Vagina (tissue), 2 donors: Measurements from ENCODE around the gene PPHLN1. TPM values are rescaled to one million over a fixed set of nuclear protein-coding genes. Genes with fewer than 3 reads are reported as not detected.

Experiments used
- DNase-seq, 2 donors: peaks; one replicate each; pipeline ENCODE4 v3.0.0-alpha.2; 2017; ENCODE audit errors: extremely low spot score in 2 of 2
- H3K27ac ChIP-seq: fragments of 200-600 bp; sonication (generic); one replicate; pipeline ENCODE4 v1.5.1; 2019
- H3K27me3 ChIP-seq: fragments of 200-600 bp; sonication (generic); one replicate; pipeline ENCODE4 v1.5.1; 2019
- H3K36me3 ChIP-seq, 2 donors: fragments of 200-600 bp; sonication (generic); one replicate each; pipeline ENCODE4 v1.5.1; 2017 to 2019
- H3K4me1 ChIP-seq: fragments of 200-600 bp; sonication (generic); one replicate; pipeline ENCODE4 v1.5.1; 2019
- H3K4me3 ChIP-seq, 2 donors: fragments of 200-600 bp; sonication (generic); 1 replicate in 1 of 2; 2 replicates in 1 of 2; pipeline ENCODE4 v1.5.1; 2016 to 2019
- H3K9me3 ChIP-seq: fragments of 200-600 bp; sonication (generic); one replicate; pipeline ENCODE4 v1.5.1; 2019
- POLR2A ChIP-seq, 2 donors: fragments of 450-650 bp; IDR thresholded peaks; one replicate each; pipeline ENCODE4 v1.6.1; 2017; ENCODE audit warnings: antibody characterized with exemption in 2 of 2, mild to moderate bottlenecking in 2 of 2, moderate library complexity in 2 of 2
- POLR2AphosphoS5 ChIP-seq, 2 donors: sonication (generic); formaldehyde crosslinking; IDR thresholded peaks; one replicate each; pipeline ENCODE4 v1.9.0; 2017; ENCODE audit warnings: antibody characterized with exemption in 2 of 2, mild to moderate bottlenecking in 2 of 2, low read depth in 1 of 2; ENCODE audit not compliant: insufficient read depth in 1 of 2
- intact Hi-C: fragments of 100-400 bp; cut with DNase I; formaldehyde crosslinking; loops from one replicate; pipeline ENCODE4 v1.15.1; 2023
- total RNA-seq: library from RNA; depleted of rRNA; stranded (reverse); fragments of >200 nt; gene quantifications from one replicate; pipeline ENCODE4 v1.2.3, GENCODE V29; 2016
- TF ChIP-seq, protein P1 (sequence below), 3 experiments: fragments of 450-650 bp in 2 of 3; fragments of 200-600 bp in 1 of 3; sonication (generic) in 1 of 3; IDR thresholded peaks; one replicate each; pipeline ENCODE4 v1.5.1; 2017 to 2019; ENCODE audit warnings: antibody characterized with exemption in 3 of 3, mild to moderate bottlenecking in 2 of 3, moderate library complexity in 2 of 3

Gene PPHLN1
- total RNA-seq, 1 donor from 2014 or later: 47.9 TPM

DNA sequence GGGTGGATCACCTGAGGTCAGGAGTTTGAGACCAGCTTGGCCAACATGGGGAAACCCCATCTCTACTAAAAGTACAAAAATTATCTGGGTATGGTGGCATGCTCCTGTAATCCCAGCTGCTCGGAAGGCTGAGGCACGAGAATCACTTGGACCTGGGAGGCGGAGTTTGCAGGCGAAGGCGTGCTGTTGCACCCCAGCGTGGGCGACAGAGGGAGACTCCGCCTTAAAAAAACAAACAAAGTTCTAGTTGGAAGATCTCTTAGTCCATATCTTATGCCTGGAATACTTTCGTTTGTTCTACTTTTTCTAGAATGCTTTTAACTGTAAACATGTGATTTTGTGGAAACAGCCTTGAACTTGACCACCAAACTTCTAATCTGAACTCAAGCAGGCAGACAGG lies 38.7 kb downstream of the PPHLN1 start:
- H3K36me3 ChIP-seq: no peaks in the 10 kb centered on the region
- H3K4me3 ChIP-seq: no peak overlapping the region
- no peaks in the 10 kb centered on the region for H3K4me1 ChIP-seq
- no peak for TF ChIP-seq POLR2A (IDR thresholded peaks at IDR 0.05)
- TF ChIP-seq, protein P1, sequence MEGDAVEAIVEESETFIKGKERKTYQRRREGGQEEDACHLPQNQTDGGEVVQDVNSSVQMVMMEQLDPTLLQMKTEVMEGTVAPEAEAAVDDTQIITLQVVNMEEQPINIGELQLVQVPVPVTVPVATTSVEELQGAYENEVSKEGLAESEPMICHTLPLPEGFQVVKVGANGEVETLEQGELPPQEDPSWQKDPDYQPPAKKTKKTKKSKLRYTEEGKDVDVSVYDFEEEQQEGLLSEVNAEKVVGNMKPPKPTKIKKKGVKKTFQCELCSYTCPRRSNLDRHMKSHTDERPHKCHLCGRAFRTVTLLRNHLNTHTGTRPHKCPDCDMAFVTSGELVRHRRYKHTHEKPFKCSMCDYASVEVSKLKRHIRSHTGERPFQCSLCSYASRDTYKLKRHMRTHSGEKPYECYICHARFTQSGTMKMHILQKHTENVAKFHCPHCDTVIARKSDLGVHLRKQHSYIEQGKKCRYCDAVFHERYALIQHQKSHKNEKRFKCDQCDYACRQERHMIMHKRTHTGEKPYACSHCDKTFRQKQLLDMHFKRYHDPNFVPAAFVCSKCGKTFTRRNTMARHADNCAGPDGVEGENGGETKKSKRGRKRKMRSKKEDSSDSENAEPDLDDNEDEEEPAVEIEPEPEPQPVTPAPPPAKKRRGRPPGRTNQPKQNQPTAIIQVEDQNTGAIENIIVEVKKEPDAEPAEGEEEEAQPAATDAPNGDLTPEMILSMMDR (IDR thresholded peaks at IDR 0.05): no peak
- TF ChIP-seq POLR2AphosphoS5 (IDR thresholded peaks at IDR 0.05; ENCODE audit: insufficient read depth in 1 of 2, low read depth in 1 of 2): no peak
- intact Hi-C loops: no loop called here
- no peak for DNase-seq
- no peaks in the 10 kb centered on the region for H3K9me3 ChIP-seq
- no peaks in the 10 kb centered on the region for H3K27me3 ChIP-seq
- H3K27ac ChIP-seq: no peak overlapping the region

DNA sequence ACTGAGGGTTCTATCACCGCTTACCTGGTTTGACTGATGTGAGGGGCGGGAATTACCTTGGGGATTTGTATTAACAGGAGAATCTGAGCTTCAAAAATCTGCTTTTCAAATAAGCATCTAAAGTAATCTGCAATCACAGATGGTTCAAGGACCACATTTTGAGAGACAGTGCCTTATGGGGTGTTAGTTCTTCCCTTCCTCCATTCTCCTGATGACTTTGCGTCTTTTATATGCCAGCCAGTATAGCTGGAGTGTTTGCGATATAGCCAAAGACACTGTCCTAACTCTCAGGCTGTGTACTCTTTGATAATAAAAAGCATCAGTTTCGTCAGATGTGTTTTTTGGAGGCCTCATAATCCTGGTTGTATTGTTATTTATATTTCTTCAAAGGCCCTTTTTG lies 39.5 kb downstream of the PPHLN1 start:
- Histone ChIP-seq H3K4me3 (no peak overlapping the region), H3K4me1 (no peaks in the 10 kb centered on the region), H3K27me3 (no peaks in the 10 kb centered on the region), H3K27ac (no peak overlapping the region), H3K9me3 (no peaks in the 10 kb centered on the region), H3K36me3 (no peaks in the 10 kb centered on the region)
- no peak for TF ChIP-seq POLR2A (IDR thresholded peaks at IDR 0.05)
- TF ChIP-seq POLR2AphosphoS5 (IDR thresholded peaks at IDR 0.05; ENCODE audit: insufficient read depth in 1 of 2, low read depth in 1 of 2): no peak
- DNase-seq: no peak
- intact Hi-C loops: no loop called here

DNA sequence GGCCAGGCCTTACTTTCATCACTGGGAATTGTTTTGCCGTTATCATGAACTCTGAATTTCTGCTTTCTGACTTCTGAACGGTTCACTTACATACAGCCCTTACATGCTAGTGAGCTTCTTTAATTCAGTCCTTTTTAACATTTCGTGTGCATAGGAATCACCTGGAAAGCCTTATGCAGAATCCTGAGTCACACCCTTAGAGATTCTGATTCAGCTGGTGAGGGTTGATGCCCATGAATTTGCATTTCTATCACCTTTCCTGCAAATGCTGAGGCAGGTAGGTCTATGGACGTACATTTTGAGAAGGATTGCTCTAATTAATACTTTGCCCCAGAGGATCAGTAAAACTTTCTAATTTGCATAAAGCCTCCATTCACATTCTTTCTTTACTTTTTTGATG lies 44.0 kb downstream of the PPHLN1 start:
- Histone ChIP-seq H3K36me3 (peaks cover 0 to 3% of the 10 kb centered on the region in 2 donors), H3K4me3 (no peak overlapping the region), H3K27me3 (no peaks in the 10 kb centered on the region), H3K9me3 (no peaks in the 10 kb centered on the region), H3K4me1 (no peaks in the 10 kb centered on the region), H3K27ac (no peak overlapping the region)
- intact Hi-C loops: no loop called here
- no peak for DNase-seq
- TF ChIP-seq, protein P1 (IDR thresholded peaks at IDR 0.05): no peak
- TF ChIP-seq POLR2A (IDR thresholded peaks at IDR 0.05): no peak
- no peak for TF ChIP-seq POLR2AphosphoS5 (IDR thresholded peaks at IDR 0.05; ENCODE audit: insufficient read depth in 1 of 2, low read depth in 1 of 2)

DNA sequence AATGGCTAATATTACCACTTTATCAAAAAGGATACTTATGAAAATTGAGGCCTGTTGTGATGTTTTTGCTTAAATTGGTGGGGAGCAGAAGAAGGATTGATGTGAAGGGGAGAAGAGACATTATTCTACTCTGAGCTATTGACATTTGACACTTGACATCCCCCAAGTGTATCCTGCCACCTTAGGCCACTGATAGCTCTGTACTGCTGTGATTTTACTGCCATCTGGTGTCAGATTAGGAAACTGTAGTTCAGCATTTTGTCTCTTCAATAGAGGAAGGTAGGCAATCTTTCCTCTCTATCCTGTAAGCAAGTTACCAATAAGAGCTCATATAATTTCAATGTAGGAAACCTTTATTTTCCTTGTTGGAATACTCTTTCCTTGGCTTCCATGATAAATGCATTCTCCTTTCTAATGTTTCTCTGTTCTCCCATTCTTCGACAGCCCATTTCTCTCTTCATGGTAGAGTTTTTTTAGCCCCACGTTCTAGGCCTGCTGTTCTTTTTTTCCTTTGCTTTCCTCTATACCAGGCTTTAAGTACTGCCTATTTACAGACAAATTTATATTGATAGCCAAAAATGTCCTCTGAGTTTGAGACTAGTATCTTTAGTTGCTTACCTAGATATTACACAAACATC lies 46.3 kb downstream of the PPHLN1 start:
- no peak overlapping the region for H3K4me3 ChIP-seq
- H3K27me3 ChIP-seq: no peaks in the 10 kb centered on the region
- H3K36me3 ChIP-seq: peaks cover 0 to 17% of the 10 kb centered on the region in 2 donors
- no peaks in the 10 kb centered on the region for H3K4me1 ChIP-seq
- intact Hi-C loops: no loop called here
- H3K27ac ChIP-seq: no peak overlapping the region
- H3K9me3 ChIP-seq: no peaks in the 10 kb centered on the region
- no peak for DNase-seq
- TF ChIP-seq POLR2A (IDR thresholded peaks at IDR 0.05): no peak
- TF ChIP-seq, protein P1 (IDR thresholded peaks at IDR 0.05): peak in 2 of 3 experiments; percentile 27 to 48

DNA sequence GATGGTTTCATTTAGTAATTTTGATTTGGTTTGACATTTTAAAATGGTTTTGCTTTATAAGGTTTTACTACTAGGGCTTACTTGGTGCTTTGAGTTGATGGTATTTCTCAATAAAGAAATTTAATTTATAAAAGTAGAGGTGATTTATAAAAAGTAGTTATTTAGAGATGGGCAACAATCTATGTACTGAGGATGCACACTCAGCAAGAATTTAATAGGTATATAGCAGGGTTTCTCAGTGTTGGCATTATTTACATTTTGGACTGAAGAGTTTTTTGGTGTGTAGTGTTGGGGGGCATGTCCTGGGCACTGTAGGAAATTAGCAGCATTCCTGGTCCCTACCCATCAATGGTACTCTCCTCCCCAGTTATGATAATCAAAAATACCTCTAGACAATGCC lies 47.7 kb downstream of the PPHLN1 start:
- Histone ChIP-seq H3K27ac (no peak overlapping the region), H3K27me3 (no peaks in the 10 kb centered on the region), H3K4me1 (no peaks in the 10 kb centered on the region), H3K9me3 (no peaks in the 10 kb centered on the region), H3K36me3 (peaks cover 0 to 17% of the 10 kb centered on the region in 2 donors), H3K4me3 (no peak overlapping the region)
- DNase-seq: no peak
- TF ChIP-seq POLR2AphosphoS5 (IDR thresholded peaks at IDR 0.05; ENCODE audit: insufficient read depth in 1 of 2, low read depth in 1 of 2) (no peak), POLR2A (IDR thresholded peaks at IDR 0.05) (no peak)
- TF ChIP-seq, protein P1 (IDR thresholded peaks at IDR 0.05): no peak
- intact Hi-C loops: no loop called here
